HEK293 (cell line): ENCODE results near the gene ETV1.

ENCODE experiments used
- CTCF ChIA-PET: fragments of 350-600 bp; formaldehyde crosslinking; extraction: SDS; loops from one replicate; lab custom pipeline; 2021; ENCODE audit warnings: antibody characterized with exemption; lab: Yijun Ruan, JAX
- POLR2A ChIA-PET: fragments of 300-600 bp; formaldehyde crosslinking; extraction: SDS; loops from one replicate; lab custom pipeline; 2020; ENCODE audit warnings: antibody characterized with exemption, inconsistent platforms; lab: Yijun Ruan, JAX
- H3K27ac ChIP-seq: fragments of 200-500 bp; sonication (Bioruptor generic); 2 replicates; pipeline ENCODE4 v1.5.1; 2014; ENCODE audit warnings: low read depth, low read length, control low read depth, inconsistent platforms; ENCODE audit errors: extremely low read depth
- H3K36me3 ChIP-seq, 2 experiments: fragments of 200-500 bp in 1 of 2; sonication (Bioruptor generic) in 1 of 2; 1 replicate in 1 of 2; 2 replicates in 1 of 2; pipeline ENCODE4 v1.5.1; 2014 to 2017; ENCODE audit warnings: inconsistent platforms in 2 of 2, low read length in 2 of 2; ENCODE audit not compliant: control insufficient read depth in 2 of 2, insufficient read depth in 1 of 2
- H3K4me1 ChIP-seq: fragments of 200-500 bp; sonication (Bioruptor generic); 2 replicates; pipeline ENCODE4 v1.5.1; 2014; ENCODE audit warnings: mild to moderate bottlenecking, low read length, inconsistent platforms; ENCODE audit not compliant: control insufficient read depth, insufficient read depth
- H3K4me3 ChIP-seq: 2 replicates; pipeline ENCODE4 v1.5.1; 2011; ENCODE audit warnings: low read depth, mild to moderate bottlenecking, control low read depth, low read length, moderate library complexity
- H3K9me3 ChIP-seq: fragments of 200-500 bp; sonication (Bioruptor generic); 2 replicates; pipeline ENCODE4 v1.5.1; 2014; ENCODE audit warnings: low read depth, low read length, inconsistent platforms; ENCODE audit not compliant: control insufficient read depth, insufficient read depth
- BCL11A ChIP-seq: fragments of 450-650 bp; formaldehyde crosslinking; IDR thresholded peaks from 2 replicates; pipeline ENCODE4 v1.5.1; 2016; ENCODE audit warnings: low read depth, missing biosample characterization, missing genetic modification characterization
- GFI1B ChIP-seq: fragments of 450-650 bp; formaldehyde crosslinking; IDR thresholded peaks from 2 replicates; pipeline ENCODE4 v1.5.1; 2016; ENCODE audit warnings: missing biosample characterization, missing genetic modification characterization
- SP2 ChIP-seq: fragments of 450-650 bp; formaldehyde crosslinking; IDR thresholded peaks from 2 replicates; pipeline ENCODE4 v1.5.1; 2016; ENCODE audit warnings: missing biosample characterization, missing genetic modification characterization
- WT1 ChIP-seq: fragments of 450-650 bp; formaldehyde crosslinking; IDR thresholded peaks from 2 replicates; pipeline ENCODE4 v1.5.1; 2016; ENCODE audit warnings: missing biosample characterization, missing genetic modification characterization
- ZBTB44 ChIP-seq: fragments of 450-650 bp; IDR thresholded peaks from 2 replicates; pipeline ENCODE4 v1.5.1; 2018; ENCODE audit warnings: missing biosample characterization, mild to moderate bottlenecking, missing genetic modification characterization
- ZNF112 ChIP-seq: fragments of 450-650 bp; formaldehyde crosslinking; IDR thresholded peaks from 2 replicates; pipeline ENCODE4 v1.5.0; 2017; ENCODE audit warnings: missing biosample characterization, missing genetic modification characterization
- ZNF148 ChIP-seq: fragments of 450-650 bp; formaldehyde crosslinking; IDR thresholded peaks from 2 replicates; pipeline ENCODE4 v1.5.0; 2017; ENCODE audit warnings: missing biosample characterization, missing genetic modification characterization, borderline replicate concordance
- ZNF169 ChIP-seq: fragments of 450-650 bp; formaldehyde crosslinking; IDR thresholded peaks from 2 replicates; pipeline ENCODE4 v1.5.1; 2016; ENCODE audit warnings: missing biosample characterization, missing genetic modification characterization
- ZNF221 ChIP-seq: fragments of 450-650 bp; formaldehyde crosslinking; IDR thresholded peaks from 2 replicates; pipeline ENCODE4 v1.5.1; 2017; ENCODE audit warnings: missing biosample characterization, missing genetic modification characterization, borderline replicate concordance
- ZNF510 ChIP-seq: fragments of 450-650 bp; formaldehyde crosslinking; IDR thresholded peaks from 2 replicates; pipeline ENCODE4 v1.5.1; 2018; ENCODE audit warnings: mild to moderate bottlenecking, missing genetic modification characterization, missing biosample characterization; ENCODE audit not compliant: insufficient replicate concordance
- ZNF560 ChIP-seq: fragments of 450-650 bp; formaldehyde crosslinking; IDR thresholded peaks from 2 replicates; pipeline ENCODE4 v1.5.1; 2017; ENCODE audit warnings: missing biosample characterization, missing genetic modification characterization, borderline replicate concordance
- ZNF629 ChIP-seq: fragments of 450-650 bp; formaldehyde crosslinking; IDR thresholded peaks from 2 replicates; pipeline ENCODE4 v1.5.1; 2017; ENCODE audit warnings: missing biosample characterization, missing genetic modification characterization
- ZNF658 ChIP-seq: fragments of 450-650 bp; formaldehyde crosslinking; IDR thresholded peaks from 2 replicates; pipeline ENCODE4; 2016; ENCODE audit warnings: missing biosample characterization, missing genetic modification characterization
- ZNF785 ChIP-seq: fragments of 450-650 bp; formaldehyde crosslinking; IDR thresholded peaks from 2 replicates; pipeline ENCODE4 v1.5.1; 2016; ENCODE audit warnings: missing biosample characterization, missing genetic modification characterization
- ZNF791 ChIP-seq: fragments of 450-650 bp; formaldehyde crosslinking; IDR thresholded peaks from 2 replicates; pipeline ENCODE4 v1.5.1; 2016; ENCODE audit warnings: missing biosample characterization, missing genetic modification characterization
- ZSCAN30 ChIP-seq: fragments of 450-650 bp; IDR thresholded peaks from 2 replicates; pipeline ENCODE4 v1.5.1; 2018; ENCODE audit warnings: missing biosample characterization, mild to moderate bottlenecking, missing genetic modification characterization, moderate library complexity
- TF ChIP-seq, protein P1 (sequence below): fragments of 450-650 bp; formaldehyde crosslinking; IDR thresholded peaks from 2 replicates; pipeline ENCODE4 v1.5.1; 2016; ENCODE audit warnings: missing biosample characterization, missing genetic modification characterization
- TF ChIP-seq, protein P2 (sequence below): fragments of 450-650 bp; formaldehyde crosslinking; conservative IDR thresholded peaks from 2 replicates; pipeline ENCODE4 v1.5.1; 2016; ENCODE audit warnings: low read depth, missing biosample characterization, missing genetic modification characterization
- TF ChIP-seq, protein P3 (sequence below): fragments of 450-650 bp; formaldehyde crosslinking; IDR thresholded peaks from 2 replicates; pipeline ENCODE4 v1.5.1; 2016; ENCODE audit warnings: missing biosample characterization, missing genetic modification characterization
- TF ChIP-seq, protein P4 (sequence below): fragments of 450-650 bp; formaldehyde crosslinking; IDR thresholded peaks from 2 replicates; pipeline ENCODE4 v1.5.1; 2016; ENCODE audit warnings: missing biosample characterization, missing genetic modification characterization

ETV1 gene

DNA sequence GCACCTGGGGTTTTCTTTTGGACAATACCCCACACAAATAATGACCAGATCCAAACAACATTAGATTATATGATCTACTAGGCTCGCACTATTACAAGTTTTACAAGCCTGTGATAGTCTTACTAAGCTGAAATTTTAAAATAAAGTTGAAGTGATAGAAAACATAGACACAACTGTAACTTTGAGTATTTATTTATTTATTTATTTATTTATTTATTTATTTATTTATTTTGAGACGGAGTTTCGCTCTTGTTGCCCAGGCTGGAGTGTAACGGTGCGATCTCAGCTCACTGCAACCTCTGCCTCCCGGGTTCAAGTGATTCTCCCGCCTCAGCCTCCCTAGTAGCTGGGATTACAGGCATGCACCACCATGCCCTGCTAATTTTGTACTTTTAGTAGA, 72.4 kb downstream of the ETV1 start (continued):
- peak; percentile 22 for TF ChIP-seq ZNF510 (tag by site-specific recombination)

- no peaks in the 10 kb centered on the region for H3K9me3 ChIP-seq
- ChIA-PET CTCF (no interaction called here), POLR2A (no interaction called here)
- H3K4me3 ChIP-seq, result no peak overlapping the region
- no peak for TF ChIP-seq BCL11A (tag by site-specific recombination)
- TF ChIP-seq ZSCAN30, result no peak
- TF ChIP-seq ZBTB44 (tag by site-specific recombination), result no peak
- no peak for TF ChIP-seq ZNF629 (tag by site-specific recombination)
- no peak for TF ChIP-seq ZNF169 (tag by site-specific recombination)
- no peak for TF ChIP-seq ZNF658
- TF ChIP-seq, protein P1, sequence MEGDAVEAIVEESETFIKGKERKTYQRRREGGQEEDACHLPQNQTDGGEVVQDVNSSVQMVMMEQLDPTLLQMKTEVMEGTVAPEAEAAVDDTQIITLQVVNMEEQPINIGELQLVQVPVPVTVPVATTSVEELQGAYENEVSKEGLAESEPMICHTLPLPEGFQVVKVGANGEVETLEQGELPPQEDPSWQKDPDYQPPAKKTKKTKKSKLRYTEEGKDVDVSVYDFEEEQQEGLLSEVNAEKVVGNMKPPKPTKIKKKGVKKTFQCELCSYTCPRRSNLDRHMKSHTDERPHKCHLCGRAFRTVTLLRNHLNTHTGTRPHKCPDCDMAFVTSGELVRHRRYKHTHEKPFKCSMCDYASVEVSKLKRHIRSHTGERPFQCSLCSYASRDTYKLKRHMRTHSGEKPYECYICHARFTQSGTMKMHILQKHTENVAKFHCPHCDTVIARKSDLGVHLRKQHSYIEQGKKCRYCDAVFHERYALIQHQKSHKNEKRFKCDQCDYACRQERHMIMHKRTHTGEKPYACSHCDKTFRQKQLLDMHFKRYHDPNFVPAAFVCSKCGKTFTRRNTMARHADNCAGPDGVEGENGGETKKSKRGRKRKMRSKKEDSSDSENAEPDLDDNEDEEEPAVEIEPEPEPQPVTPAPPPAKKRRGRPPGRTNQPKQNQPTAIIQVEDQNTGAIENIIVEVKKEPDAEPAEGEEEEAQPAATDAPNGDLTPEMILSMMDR (tag by site-specific recombination), result no peak
- TF ChIP-seq ZNF560, result no peak
- TF ChIP-seq, protein P2, sequence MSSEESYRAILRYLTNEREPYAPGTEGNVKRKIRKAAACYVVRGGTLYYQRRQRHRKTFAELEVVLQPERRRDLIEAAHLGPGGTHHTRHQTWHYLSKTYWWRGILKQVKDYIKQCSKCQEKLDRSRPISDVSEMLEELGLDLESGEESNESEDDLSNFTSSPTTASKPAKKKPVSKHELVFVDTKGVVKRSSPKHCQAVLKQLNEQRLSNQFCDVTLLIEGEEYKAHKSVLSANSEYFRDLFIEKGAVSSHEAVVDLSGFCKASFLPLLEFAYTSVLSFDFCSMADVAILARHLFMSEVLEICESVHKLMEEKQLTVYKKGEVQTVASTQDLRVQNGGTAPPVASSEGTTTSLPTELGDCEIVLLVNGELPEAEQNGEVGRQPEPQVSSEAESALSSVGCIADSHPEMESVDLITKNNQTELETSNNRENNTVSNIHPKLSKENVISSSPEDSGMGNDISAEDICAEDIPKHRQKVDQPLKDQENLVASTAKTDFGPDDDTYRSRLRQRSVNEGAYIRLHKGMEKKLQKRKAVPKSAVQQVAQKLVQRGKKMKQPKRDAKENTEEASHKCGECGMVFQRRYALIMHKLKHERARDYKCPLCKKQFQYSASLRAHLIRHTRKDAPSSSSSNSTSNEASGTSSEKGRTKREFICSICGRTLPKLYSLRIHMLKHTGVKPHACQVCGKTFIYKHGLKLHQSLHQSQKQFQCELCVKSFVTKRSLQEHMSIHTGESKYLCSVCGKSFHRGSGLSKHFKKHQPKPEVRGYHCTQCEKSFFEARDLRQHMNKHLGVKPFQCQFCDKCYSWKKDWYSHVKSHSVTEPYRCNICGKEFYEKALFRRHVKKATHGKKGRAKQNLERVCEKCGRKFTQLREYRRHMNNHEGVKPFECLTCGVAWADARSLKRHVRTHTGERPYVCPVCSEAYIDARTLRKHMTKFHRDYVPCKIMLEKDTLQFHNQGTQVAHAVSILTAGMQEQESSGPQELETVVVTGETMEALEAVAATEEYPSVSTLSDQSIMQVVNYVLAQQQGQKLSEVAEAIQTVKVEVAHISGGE (tag by site-specific recombination), result no peak
- TF ChIP-seq, protein P3, sequence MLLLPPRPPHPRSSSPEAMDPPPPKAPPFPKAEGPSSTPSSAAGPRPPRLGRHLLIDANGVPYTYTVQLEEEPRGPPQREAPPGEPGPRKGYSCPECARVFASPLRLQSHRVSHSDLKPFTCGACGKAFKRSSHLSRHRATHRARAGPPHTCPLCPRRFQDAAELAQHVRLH (tag by site-specific recombination), result no peak
- no peak for TF ChIP-seq ZNF148 (tag by site-specific recombination)
- TF ChIP-seq, protein P4, sequence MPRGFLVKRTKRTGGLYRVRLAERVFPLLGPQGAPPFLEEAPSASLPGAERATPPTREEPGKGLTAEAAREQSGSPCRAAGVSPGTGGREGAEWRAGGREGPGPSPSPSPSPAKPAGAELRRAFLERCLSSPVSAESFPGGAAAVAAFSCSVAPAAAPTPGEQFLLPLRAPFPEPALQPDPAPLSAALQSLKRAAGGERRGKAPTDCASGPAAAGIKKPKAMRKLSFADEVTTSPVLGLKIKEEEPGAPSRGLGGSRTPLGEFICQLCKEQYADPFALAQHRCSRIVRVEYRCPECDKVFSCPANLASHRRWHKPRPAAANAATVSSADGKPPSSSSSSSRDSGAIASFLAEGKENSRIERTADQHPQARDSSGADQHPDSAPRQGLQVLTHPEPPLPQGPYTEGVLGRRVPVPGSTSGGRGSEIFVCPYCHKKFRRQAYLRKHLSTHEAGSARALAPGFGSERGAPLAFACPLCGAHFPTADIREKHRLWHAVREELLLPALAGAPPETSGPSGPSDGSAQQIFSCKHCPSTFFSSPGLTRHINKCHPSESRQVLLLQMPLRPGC (tag by site-specific recombination), result no peak
- TF ChIP-seq SP2 (tag by site-specific recombination), result no peak
- no peak for TF ChIP-seq GFI1B (tag by site-specific recombination)
- TF ChIP-seq ZNF785 (tag by site-specific recombination), result no peak
- TF ChIP-seq ZNF221 (tag by site-specific recombination), result no peak
- TF ChIP-seq WT1 (tag by site-specific recombination), result no peak
- no peak for TF ChIP-seq ZNF112 (tag by site-specific recombination)
- TF ChIP-seq ZNF791 (tag by site-specific recombination), result no peak
- H3K4me1 ChIP-seq, result peaks cover 11% of the 10 kb centered on the region; the same call in 1 of the 2 replicates
- no peak overlapping the region for H3K27ac ChIP-seq
- no peaks in the 10 kb centered on the region for H3K36me3 ChIP-seq
Observed at GRCh38 chr7:13915891-13916290, 73.6 kb downstream of the ETV1 start.
